GM21526 (cell line): Measurements from ENCODE around the gene CBL.

ENCODE experiments used
- ATAC-seq: cut with Tn5 transposase; IDR thresholded peaks from one replicate; pipeline ENCODE4 v1.9.1; 2021; ENCODE audit warnings: moderate library complexity; ENCODE audit not compliant: unreplicated experiment, low FRiP score

Gene CBL

GRCh38 chr11:119262668-119263351, 56.7 kb downstream of the CBL start:
- no peak for ATAC-seq

GRCh38 chr11:119263352-119263940, 57.3 kb downstream of the CBL start:
- ATAC-seq, result no peak

- no peak for ATAC-seq
These were observed 59.9 kb downstream of the CBL start for GRCh38 chr11:119266063-119266462.

GRCh38 chr11:119266517-119267255, 60.5 kb downstream of the CBL start:
- no peak for ATAC-seq

GRCh38 chr11:119267645-119268044, 61.5 kb downstream of the CBL start:
- no peak for ATAC-seq

- ATAC-seq, result no peak
These were observed 67.6 kb downstream of the CBL start for GRCh38 chr11:119273721-119274120.

GRCh38 chr11:119277660-119278059, 71.5 kb downstream of the CBL start:
- no peak for ATAC-seq

GRCh38 chr11:119282495-119282894, 76.4 kb downstream of the CBL start:
- ATAC-seq, result no peak

DNA sequence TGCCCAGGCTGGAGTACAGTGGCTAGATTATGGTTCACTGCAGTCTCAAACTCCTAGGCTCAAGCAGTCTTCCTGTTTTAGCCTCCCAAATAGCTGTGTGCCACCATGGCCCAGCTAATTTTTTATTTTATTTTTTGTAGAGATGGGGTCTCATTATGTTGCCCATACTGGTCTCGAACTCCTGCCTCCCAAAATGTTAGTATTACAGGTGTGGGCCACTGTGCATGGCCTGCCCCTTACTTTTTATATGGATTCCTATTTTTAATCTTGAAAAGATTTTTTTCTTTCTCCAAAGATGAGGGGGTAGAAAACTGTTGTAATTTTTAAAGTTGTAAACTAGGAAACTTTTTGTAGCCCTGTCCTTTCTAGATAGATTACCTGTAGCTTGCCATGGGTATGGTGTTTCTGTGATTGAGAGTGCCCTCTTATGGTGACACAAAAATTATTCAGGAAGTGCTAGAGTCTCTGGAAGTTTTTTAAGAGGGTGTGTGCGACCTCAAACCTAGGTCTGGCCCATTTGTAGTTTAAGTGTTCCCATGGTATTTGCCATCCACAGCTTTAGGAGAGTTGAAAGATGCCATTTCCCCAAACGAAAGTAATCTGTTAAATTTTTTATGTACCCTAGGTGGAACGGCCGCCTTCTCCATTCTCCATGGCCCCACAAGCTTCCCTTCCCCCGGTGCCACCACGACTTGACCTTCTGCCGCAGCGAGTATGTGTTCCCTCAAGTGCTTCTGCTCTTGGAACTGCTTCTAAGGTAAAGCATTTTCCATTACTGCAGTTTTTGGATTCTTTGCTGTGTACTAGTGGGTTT, 78.4 kb downstream of the CBL start:
- no peak for ATAC-seq

GRCh38 chr11:119285431-119285830, 79.3 kb downstream of the CBL start:
- no peak for ATAC-seq

DNA sequence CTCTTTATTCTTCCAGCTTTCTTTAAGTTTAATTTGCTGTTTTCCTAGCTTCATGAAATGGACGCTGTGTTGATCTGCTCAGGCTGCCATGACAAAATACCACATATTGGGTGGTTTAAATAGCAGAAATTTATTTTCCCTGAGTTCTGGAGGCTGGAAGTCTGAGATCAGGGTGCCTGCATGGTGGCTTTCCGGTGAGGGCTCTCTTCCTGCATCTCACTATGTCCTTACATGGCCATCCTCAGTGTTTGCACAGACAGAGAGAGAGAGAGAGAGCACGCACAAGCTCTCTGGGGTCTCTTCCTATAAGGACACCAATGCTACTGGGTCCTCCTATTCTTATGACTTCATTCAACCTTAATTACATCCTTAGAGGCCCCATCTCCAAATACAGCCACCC, 82.1 kb downstream of the CBL start:
- no peak for ATAC-seq

- ATAC-seq, result no peak
These were observed 84.9 kb downstream of the CBL start for GRCh38 chr11:119290894-119291497.

DNA sequence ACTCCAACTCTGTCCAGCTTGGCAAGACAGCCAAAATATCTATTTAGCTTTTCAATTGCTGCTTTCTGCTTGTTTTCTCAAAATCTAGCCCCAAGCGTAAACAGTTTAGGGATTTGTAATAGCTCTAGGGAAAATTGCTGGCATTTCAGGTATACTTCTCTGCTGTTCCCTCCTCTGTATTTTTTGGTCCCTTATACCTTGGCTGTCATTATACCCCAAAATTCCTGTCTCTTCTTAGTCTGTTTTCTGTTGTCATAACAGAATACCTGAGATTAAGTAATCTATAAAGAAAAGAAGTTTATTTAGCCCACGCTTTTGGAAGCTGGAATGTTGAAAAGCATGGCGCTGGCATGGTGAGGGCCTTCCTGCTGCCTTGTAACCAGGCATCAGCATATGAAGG, 87.3 kb downstream of the CBL start:
- ATAC-seq, result no peak

- ATAC-seq, result no peak
These were observed 89.0 kb downstream of the CBL start for GRCh38 chr11:119295178-119295577.

GRCh38 chr11:119297938-119298337, 91.8 kb downstream of the CBL start:
- ATAC-seq, result no peak

- ATAC-seq, result no peak
These were observed 92.6 kb downstream of the CBL start for GRCh38 chr11:119298726-119299125.

- ATAC-seq, result no peak
These were observed 93.3 kb downstream of the CBL start for GRCh38 chr11:119299416-119299815.

DNA sequence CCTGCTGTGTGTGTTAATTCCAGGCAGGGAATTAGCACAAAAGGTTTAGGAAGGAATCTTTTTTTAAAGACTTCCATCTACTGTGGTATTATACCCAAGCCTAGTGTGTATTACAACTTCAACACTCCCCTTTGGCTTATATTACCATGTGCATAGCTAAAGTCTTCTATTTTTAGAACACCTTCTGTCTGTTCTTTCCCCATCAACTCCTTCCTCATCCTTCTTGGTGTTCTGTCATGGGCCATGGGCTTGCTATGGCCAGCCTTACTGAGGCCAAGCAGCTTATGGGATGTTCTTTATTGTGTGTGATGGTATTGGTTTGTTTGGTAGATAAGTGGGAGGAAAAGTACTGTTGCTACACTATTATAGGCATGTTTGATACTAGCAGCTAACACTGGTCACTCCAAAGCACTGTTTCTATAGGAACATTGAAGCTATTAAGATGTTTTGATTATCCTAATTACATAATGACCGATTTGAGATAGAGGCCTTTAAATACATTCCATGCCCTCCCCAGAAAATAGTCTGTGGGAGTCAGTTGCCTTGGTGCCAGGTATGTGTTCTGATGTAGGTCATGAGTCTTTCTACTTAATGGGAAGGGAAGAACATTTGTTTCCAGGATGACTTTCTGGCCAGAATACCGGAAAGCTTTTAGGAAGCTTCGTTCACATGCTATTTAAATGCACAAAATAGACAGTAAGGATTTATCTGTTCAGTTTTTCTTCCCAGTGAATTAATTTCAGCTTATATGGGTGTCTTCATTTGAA, 94.2 kb downstream of the CBL start:
- no peak for ATAC-seq

DNA sequence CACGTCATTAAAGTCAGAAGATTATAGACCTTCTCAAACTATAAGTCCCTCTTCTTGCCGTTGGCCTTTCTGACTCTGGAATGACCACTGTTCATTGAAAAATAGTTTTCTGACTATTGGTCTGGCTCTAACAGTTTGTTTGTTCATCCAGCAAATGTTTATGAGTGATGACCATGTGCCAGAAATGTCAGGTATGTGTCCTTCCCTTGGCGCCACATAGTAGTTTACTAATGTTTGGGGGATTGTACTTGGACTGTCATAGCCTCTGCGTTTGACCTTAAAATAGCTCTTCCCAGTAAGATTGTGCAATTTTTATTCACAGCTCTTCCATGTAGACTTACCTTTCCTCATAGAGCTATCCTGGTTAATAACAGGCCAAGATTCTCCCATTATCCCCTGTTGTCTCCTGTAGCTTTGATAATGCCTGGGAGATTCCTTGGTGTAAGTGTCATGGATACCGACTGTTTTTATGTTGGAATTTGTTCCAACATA, 97.1 kb downstream of the CBL start:
- ATAC-seq, result no peak
